Omental fat pad (tissue), 4 donors: ENCODE data around the gene OSTF1. TPM values are rescaled to one million over a fixed set of nuclear protein-coding genes. Genes with fewer than 3 reads are reported as not detected.

Experiments used
- ATAC-seq: fragments of 150-250 bp; one replicate; pipeline ENCODE4 v1.9.1; 2016; ENCODE audit warnings: mild to moderate bottlenecking, moderate library complexity; ENCODE audit not compliant: low FRiP score
- DNase-seq: peaks from one replicate; pipeline ENCODE4 v3.0.0-alpha.2; 2019; ENCODE audit warnings: low spot score
- CTCF ChIP-seq, 3 donors: fragments of 450-650 bp; IDR thresholded peaks; one replicate each; pipeline ENCODE4 v1.5.1; 2016 to 2017; ENCODE audit warnings: antibody characterized with exemption in 3 of 3, mild to moderate bottlenecking in 3 of 3, moderate library complexity in 2 of 3
- total RNA-seq, 4 donors: library from RNA; depleted of rRNA; stranded (reverse); fragments of >200 nt; gene quantifications; one replicate each; pipeline ENCODE4 v1.1.0, GENCODE V29; 2016

OSTF1 gene
- total RNA-seq, 4 donors from 2014 or later = 30.7 to 58.6 (median 37.3) TPM

GRCh38 chr9:75142202-75142601, 53.9 kb downstream of the OSTF1 start:
- ATAC-seq = peak; percentile 32
- DNase-seq = no peak
- no peak for TF ChIP-seq CTCF (IDR thresholded peaks at IDR 0.05)

- DNase-seq (no peak), ATAC-seq (no peak)
- no peak for TF ChIP-seq CTCF (IDR thresholded peaks at IDR 0.05)
These were observed 57.9 kb downstream of the OSTF1 start for GRCh38 chr9:75146229-75146628.

GRCh38 chr9:75147638-75148037, 59.3 kb downstream of the OSTF1 start:
- ATAC-seq (no peak), DNase-seq (no peak)
- TF ChIP-seq CTCF (IDR thresholded peaks at IDR 0.05) = no peak

- no peak for TF ChIP-seq CTCF (IDR thresholded peaks at IDR 0.05)
- DNase-seq (no peak), ATAC-seq (peak; percentile 58)
These were observed 60.2 kb downstream of the OSTF1 start for GRCh38 chr9:75148561-75148960.

- ATAC-seq (no peak), DNase-seq (no peak)
- TF ChIP-seq CTCF (IDR thresholded peaks at IDR 0.05) = no peak
These were observed 61.5 kb downstream of the OSTF1 start for GRCh38 chr9:75149841-75150241.

GRCh38 chr9:75150512-75150911, 62.2 kb downstream of the OSTF1 start:
- no peak for ATAC-seq
- TF ChIP-seq CTCF (IDR thresholded peaks at IDR 0.05) = no peak

GRCh38 chr9:75152416-75152815, 64.1 kb downstream of the OSTF1 start:
- no peak for ATAC-seq
- no peak for DNase-seq
- TF ChIP-seq CTCF (IDR thresholded peaks at IDR 0.05) = no peak

More at GRCh38 chr9:75150512-75150911, 62.2 kb downstream of the OSTF1 start:
- no peak for DNase-seq
